NCI-H345 treated with DMSO at 0.1 percent for 48 hours (cell line): Measurements from ENCODE around the gene TENM4.

Source experiments
- DNase-seq: peaks from one replicate; lab custom pipeline; 2025; ENCODE audit not compliant: unreplicated experiment; lab: John Stamatoyannopoulos, UW

Gene TENM4

GRCh38 chr11:78773492-78773891 is 667.3 kb downstream of the TENM4 start:
- DNase-seq = no peak

DNA sequence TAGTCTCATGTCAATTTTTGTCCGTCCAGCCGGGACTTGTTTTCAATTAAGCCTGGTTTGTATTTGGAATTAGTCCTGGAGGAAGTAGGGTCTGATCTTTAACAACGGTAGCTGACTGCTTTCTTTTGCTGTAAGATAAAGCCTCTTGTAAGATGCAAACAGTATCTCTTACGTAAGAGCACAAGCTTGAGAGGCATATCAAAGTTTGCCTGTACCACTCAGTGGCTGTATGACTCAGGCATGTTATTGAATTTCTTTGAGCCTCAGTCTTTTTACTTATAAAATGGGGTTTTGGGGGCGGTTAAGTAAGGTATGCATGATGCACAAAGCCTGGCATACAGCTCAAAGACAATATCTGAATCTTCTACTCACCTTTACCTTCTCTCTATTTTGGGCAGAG is 667.8 kb downstream of the TENM4 start:
- DNase-seq = no peak

GRCh38 chr11:78772186-78772585 is 668.6 kb downstream of the TENM4 start:
- no peak for DNase-seq

GRCh38 chr11:78770931-78771330 is 669.9 kb downstream of the TENM4 start:
- DNase-seq = no peak

GRCh38 chr11:78768971-78769370 is 671.9 kb downstream of the TENM4 start:
- no peak for DNase-seq

- DNase-seq = no peak
Measured at GRCh38 chr11:78768345-78768744, 672.5 kb downstream of the TENM4 start.

DNA sequence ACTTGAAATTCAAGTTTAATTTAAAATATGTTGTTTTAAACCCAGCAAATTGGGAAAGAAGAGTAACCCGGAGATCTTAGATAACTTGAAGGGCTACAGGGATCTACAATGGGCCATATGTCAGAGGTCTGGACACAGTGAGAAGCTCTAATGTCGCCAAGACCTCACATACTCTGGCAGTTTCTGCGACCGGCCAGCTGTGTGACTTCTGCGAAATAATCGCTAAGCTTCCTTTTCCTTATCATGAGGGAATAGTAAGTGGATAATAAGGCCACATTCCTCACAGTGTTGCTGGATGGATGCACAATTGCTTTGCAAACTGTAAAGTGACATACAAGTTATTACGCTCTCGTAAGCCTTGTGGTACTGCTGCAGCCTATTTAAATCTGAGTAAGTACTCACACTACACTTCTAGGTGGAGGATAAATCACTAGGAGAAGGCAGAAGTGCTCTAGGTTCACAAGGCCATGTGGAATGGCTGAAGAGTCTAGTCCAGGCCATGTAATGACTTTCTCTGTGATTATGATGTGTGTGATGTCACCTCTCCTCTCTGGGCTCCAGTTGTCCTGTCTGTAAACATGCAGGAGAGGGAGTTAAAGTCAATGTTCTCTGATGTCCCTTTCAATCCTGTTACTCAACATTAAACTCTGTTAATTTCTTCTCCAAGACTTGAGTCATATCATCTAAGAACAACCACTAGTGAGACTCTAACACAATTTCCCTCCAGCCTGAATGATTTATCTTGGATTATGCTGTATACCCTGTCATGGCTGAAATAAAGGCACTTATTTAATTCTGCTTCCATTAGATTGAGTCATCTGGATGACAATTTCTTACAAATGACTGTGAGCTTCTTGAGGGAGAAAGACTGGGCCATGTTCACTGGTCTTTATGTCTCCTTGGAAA is 673.5 kb downstream of the TENM4 start:
- no peak for DNase-seq

DNA sequence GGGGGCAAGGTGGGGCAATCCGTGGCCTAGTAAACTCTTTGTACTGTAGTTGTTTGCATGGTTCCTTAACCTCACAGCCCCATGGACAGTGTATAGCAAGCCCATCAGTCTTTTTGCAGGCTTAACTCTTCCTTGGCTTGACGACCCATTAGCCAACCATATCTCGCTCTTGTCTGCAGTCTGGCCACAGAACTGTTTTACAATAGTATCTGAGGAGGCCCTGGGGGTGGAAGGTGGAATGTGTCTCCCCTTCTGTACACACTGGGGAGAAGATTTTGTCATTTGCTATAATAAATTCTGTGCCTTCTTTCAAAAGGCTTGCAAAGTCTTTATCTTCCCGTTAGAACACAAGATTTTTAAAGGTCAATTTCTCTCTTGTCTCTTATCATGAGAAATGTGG is 675.9 kb downstream of the TENM4 start:
- DNase-seq = no peak

DNA sequence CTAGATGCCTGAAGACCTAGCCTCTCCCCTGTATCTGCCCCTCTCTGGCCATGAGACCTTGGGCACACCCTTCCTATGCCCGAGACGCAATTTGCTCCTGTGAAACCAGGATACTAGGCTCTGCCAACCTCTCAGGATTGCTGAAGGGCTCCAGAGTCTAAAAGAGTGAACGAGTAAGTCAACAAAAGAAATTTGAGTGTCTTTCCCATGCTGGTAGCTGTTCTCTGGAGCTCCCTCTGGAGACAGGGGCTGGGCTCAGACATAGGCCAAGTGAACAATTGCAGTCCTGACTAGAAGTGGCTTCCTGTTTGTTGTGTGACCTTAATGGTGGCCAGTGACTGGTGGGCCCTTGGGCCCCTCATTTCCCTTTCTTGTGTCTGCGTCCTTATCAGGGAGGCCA is 677.2 kb downstream of the TENM4 start:
- no peak for DNase-seq

GRCh38 chr11:78762105-78762504 is 678.7 kb downstream of the TENM4 start:
- DNase-seq = no peak

GRCh38 chr11:78759071-78759470 is 681.8 kb downstream of the TENM4 start:
- DNase-seq = peak; percentile 50

DNA sequence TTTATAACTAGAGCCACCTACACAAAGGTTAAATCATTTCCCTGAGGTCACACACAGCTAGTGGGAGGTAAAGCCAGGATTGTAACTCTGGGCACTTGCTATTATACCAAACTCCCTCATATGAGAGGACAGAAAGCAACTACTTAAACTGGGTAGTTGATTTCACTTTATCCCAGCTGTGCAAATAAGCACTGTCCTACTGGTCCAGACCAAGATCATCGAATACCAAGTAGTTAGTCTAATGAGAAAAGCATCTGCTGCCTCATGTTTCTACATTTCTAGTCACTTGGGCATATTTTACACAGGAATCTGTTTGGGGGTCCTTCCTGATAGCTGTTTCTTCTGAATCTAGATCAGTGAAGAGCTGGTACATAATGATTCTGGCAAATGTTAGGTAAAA is 687.5 kb downstream of the TENM4 start:
- DNase-seq = no peak

DNA sequence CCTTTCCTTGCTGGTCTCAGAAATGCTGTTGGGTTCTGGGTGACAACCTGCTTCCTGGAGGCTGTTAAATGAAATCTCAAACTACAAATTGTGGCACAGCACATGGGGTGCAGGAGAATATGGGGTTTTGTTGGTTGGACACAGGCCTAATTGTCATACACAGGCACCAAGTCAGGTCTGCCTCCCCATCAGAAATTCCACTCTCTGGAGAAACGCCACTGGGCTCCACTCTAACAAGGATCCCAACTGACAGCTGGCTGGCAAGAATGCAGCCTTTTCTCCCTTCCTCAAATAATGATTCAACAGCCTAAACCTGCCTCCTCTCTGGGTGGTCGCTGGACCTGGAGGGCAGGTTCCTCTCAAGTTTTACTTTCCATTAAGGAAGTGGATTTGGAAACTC is 688.3 kb downstream of the TENM4 start:
- DNase-seq = no peak

DNA sequence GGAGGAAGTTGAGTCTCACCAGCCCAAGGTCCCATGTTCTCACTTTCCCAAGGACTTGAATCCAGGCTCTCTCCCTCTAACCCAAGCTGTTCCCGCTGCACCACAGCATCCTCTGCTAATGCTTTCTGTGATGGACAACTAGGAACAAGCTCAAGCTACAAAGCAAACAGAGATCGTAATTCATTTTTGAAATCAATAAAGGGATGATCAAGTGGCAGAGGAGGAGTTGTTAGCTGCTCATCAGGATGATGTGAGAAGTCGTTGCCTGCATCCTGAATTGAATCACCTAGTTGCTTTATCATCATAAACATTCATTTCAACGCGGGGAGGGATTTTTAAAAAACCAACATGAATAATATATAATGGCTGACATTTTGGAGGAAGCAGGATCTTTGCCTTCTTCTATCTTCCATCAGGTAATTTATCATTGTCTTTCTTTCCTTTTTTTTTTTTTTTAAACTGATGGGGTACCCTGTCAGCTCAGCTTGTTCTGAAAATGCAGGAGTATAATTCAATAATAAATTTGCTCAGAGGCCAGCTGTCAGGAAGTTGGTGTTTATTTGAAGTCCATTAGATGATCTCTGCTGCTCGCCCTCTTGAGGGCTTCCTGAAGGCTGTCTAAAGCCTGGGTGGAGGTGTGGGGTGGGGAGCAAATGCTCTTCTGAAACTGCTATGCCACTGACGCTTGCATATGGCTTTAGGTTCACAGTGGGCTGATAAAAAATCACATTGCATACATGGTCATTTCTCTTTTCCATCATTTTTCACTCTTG is 691.7 kb downstream of the TENM4 start:
- DNase-seq = no peak

GRCh38 chr11:78744949-78745348 is 695.9 kb downstream of the TENM4 start:
- no peak for DNase-seq

DNA sequence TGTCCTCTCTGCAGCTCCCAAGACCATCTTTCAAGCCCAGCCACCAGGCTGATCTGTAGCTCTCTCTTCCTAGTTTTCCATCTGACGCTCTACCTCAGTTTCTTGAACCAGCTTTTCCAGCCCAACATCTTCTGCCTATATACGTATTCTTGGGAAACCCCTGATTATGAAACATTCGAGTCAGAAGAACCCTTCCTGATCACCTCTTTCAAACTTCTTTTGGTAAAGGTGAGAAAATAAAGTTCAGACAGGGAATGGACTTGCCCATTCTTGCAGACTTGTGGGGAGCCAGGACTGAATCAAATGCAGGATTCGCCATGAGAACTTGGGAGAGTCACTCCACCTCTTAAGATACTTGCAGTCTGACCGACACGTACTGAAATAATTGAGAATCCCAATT is 696.6 kb downstream of the TENM4 start:
- DNase-seq = no peak

DNA sequence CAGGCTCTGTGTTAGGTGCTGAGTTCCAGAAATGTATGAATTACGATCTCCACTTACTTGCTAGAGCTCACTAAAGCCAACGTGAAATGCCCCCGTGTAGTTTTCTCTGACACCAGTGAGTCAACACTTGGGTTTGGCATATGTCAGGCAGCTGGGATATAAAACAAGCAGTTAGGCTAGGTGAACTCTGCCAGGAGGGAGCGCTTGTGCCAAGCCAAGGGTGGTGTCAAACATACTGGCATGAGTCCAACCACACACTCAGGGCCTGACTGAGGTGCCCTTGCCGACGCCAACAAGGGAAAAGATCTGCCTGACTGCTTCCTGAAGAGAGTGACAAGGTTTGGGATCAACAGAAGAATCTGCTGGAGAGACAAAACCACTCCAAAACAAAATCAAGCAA is 698.4 kb downstream of the TENM4 start:
- peak; percentile 84 for DNase-seq

DNA sequence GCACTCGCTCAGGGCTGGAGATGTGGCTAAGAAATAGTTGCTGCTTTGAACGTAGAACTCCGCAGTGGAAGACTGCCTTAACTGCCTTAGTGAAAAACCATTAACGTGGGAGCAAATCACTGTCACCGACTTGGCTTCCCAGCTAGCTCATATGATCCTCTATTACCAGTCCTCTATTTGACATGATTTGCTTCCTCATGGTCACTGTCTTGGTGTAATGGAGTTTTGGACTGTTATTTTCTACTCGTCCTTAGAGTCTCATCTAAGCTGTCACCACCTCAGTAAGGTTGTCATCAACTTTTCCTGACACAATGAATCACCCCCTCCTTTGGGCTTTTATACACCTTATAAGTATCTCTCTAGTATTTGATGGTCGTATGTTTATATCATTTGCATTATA is 699.1 kb downstream of the TENM4 start:
- DNase-seq = no peak

GRCh38 chr11:78740199-78741071 is 700.4 kb downstream of the TENM4 start:
- DNase-seq = no peak

GRCh38 chr11:78737891-78738290 is 702.9 kb downstream of the TENM4 start:
- no peak for DNase-seq

GRCh38 chr11:78737301-78737700 is 703.5 kb downstream of the TENM4 start:
- DNase-seq = no peak
